SH-SY5Y (cell line): ENCODE measurements around the gene ZNF202.

Experiments used
- GATA2 ChIP-seq: IDR thresholded peaks from 2 replicates; pipeline ENCODE4 v1.6.1; 2011; ENCODE audit warnings: mild to moderate bottlenecking, low read depth, low read length
- GATA3 ChIP-seq: IDR thresholded peaks from 2 replicates; pipeline ENCODE4 v1.6.1; 2011; ENCODE audit warnings: low read depth, mild to moderate bottlenecking, low read length, moderate library complexity

DNA sequence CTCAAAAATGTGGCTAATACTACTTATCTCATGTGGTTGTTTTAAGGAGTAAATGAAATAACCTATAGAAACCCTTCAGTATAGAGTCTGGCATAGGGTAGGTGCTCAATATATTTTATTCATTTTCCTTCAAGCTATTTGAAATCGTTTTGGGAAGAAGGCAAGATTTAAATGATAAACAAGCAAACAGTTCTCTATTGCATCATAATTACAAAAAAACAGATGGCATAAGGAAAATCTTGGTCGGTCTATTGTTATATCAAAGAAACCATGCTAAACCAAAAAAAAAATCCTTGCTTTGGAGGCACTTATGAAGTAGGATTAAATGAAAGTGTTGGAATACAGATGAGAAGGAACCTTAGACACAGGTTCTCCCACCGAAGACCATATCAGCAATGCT, 4.7 kb downstream of the ZNF202 start:
- TF ChIP-seq GATA2 (no peak), GATA3 (no peak)
